Suppressor macrophage treated with lipopolysaccharide for 4 hours (primary cell): ENCODE data around the gene TMEM141.
A peak's percentile ranks its signal among the peaks of the same experiment; 100 is the strongest.
"Not testable (repeated sequence)": the region's sequence is repeated elsewhere in the genome, so short reads cannot be mapped to it uniquely, and the experiment has no call there.

Experiments used
- DNase-seq: peaks from one replicate; pipeline ENCODE4 v3.0.0-alpha.2; 2020

TMEM141 gene

GRCh38 chr9:136755302-136756133 lies 35.6 kb upstream of the TMEM141 start:
- DNase-seq, result not testable (repeated sequence)

DNA sequence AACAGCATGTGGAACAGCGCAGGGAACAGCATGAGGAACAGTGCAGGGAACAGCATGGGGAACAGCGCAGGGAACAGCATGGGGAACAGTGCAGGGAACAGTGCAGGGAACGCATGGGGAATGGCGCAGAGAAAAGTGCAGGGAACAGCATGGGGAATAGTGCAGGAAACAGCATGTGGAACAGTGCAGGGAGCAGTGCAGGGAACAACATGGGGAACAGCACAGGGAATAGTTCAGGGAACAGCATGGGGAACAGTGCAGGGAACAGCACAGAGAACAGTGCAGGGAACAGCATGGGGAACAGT lies 35.1 kb upstream of the TMEM141 start:
- DNase-seq, result no peak

DNA sequence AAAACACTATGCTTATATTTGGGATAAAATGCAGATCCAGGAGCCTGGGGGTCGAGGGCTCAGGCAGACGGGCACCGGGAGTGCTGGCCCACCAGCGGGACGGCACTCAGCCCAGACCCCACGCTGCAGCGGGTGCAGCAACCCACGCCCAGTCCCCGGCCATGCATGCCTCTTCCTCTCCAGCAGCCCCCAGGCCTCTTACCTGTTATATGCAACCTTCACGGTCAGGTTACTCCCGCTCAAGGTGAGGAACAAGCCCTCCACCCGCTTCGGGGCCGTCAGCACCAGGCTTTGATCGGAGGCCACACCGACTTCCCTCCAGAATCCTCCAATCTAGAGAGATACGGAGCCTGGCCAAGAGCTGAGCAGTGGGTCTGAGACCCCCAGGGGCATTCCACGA lies 34.3 kb upstream of the TMEM141 start:
- no peak for DNase-seq

DNA sequence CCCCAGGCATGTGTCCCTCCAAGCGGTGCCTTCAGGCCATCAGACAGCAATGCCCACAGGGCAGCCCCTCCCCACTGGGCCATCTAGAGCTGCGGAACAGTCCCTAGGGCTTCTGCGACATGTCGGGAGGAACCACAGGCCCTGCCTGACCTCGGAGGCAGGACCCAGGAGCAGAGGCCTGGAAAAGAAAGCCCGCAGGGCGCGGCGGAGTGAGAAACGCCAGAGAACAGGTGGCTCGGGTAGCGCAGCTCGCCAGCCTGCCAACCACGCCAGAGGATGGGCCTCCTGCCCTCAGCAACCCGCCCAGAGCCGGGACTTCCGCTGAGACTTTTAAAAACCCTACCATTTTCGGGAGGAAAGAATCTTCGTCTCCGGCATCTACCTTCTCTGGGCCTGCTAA lies 33.8 kb upstream of the TMEM141 start:
- DNase-seq, result no peak

- DNase-seq, result no peak
Observed at GRCh38 chr9:136757751-136758140, 33.4 kb upstream of the TMEM141 start.

GRCh38 chr9:136759001-136759400 lies 32.1 kb upstream of the TMEM141 start:
- no peak for DNase-seq

GRCh38 chr9:136759436-136760325 lies 31.5 kb upstream of the TMEM141 start:
- no peak for DNase-seq

GRCh38 chr9:136760424-136760823 lies 30.7 kb upstream of the TMEM141 start:
- DNase-seq, result no peak

GRCh38 chr9:136760834-136761544 lies 30.2 kb upstream of the TMEM141 start:
- DNase-seq, result peak; percentile 51

- no peak for DNase-seq
Observed at GRCh38 chr9:136761545-136761981, 29.6 kb upstream of the TMEM141 start.

GRCh38 chr9:136762221-136762691 lies 28.9 kb upstream of the TMEM141 start:
- no peak for DNase-seq

DNA sequence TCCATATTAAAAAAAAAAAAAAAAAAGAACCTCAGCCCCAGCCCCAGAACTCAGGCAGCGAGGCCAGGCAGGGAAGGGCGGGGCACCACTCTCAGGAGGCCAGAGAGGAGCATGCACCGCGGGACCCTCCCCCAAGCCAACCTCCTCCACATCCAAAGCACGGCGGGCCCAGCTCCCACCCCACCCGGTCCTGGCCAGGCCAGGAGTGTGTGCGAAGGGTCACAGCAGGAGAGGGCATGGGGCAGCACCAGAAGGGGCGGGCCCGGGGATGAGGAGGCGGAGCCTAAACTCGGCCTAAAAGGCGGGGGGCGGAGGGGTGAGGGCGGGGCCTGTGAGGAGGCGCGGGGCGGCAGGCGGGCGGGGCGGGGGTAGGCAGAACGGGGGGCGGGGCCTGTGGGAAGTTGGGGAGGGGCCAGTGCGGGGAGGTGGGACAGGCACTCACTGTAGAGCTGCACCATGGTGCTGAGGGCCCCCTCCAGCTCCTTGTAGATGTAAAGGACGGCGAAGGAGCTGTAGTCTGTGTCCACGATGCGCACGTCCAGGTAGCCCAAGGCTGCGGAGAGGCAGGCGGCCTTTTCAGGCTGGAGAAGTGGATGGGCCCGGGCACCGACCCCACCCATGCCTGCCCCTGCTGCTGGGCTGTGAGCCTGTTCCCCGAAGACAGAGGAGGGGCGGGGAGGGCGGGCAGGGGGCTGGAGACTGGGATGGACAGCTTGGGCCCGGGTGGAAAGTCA lies 28.1 kb upstream of the TMEM141 start:
- DNase-seq, result peak; percentile 32

GRCh38 chr9:136763649-136764035 lies 27.5 kb upstream of the TMEM141 start:
- DNase-seq, result no peak

DNA sequence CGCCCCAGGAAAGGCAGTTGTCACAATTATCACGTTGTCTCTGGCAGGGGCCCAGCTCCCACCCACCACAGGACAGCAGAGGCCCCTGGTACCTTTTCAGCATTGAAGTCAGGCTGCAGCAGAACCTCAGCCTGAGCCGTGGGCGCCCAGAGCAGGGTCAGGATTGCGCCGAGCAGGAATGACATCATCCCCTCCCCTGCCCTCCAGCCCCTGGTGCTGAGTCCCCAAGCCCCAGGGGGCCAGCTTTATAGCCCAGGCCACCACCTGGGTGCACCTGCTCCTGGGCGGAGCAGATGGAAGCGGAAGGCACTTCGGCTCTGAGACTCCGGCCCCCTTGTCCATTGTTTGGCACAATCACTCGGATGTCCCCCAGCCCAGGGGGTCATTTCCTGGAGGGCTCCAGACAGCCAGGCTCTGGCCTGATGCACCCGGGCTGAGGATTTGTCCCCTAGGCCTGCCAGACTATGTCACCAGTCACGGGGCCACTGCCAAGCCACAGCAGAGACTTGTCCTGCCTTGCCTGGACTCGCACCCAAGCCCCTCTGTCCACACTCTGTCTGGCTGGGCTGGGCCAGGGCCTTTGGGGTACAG lies 26.7 kb upstream of the TMEM141 start, which contains the start of gene LCN15:
TSS of gene LCN15 (minus strand) at position 218 of the 591 bp plus-strand sequence. CDS start at position 188, 30 bp downstream.
- DNase-seq, result no peak

- no peak for DNase-seq
Observed at GRCh38 chr9:136765041-136765440, 26.1 kb upstream of the TMEM141 start.

DNA sequence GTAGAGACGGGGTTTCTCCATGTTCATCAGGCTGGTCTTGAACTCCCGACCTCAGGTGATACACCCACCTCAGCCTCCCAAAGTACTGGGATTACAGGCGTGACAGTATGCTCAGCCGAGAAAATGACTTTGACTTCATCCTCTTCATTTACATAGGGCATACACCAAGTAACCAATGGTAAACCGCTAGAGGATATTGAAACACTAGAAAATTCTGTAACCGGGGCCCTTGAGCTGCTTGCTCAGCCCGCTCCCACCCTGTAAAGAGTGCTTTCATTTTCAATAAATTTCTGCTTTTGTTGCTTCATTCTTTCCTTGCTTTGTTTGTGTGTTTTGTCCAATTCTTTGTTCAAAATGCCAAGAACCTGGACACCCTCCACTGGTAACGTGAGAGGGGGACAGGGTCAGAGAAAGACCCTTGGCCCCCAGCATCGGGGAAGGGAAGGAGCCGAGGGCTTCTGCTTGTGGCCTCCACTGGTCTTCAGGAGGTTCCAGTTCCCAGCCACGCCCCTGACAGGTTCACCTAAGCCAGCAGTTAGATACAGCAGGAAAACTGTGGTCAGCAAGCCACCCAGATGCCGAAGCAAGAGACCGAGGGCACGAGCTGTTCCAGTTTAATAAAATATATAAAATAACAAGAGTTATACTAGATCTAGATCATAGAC lies 25.3 kb upstream of the TMEM141 start:
- DNase-seq, result peak; percentile 29

GRCh38 chr9:136766410-136767120 lies 24.6 kb upstream of the TMEM141 start:
- DNase-seq, result peak; percentile 58

DNA sequence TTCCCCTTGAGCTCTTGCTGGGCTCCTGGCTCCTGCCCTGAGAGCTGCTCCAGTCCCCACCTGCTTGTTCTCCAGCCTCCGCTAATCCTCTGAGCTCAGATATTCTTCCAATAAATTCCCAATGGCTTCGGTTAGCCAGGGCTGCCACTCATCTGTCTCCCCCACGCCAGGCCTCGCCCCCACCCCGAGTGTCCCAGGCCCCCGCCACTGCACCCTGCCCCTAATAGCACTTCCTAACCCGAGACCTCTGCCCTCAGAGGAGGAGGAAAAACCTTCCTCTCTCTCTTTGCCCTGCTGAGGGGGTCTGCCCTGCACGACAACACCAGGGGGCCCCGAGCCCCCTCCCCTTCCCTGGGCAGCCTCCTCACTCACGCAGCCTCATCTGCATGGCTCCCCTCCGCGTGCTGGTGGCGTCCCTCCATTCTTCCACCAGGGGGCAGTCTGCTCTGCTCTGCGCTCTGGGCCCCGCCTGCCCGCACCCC lies 21.4 kb upstream of the TMEM141 start:
- peak; percentile 54 for DNase-seq

DNA sequence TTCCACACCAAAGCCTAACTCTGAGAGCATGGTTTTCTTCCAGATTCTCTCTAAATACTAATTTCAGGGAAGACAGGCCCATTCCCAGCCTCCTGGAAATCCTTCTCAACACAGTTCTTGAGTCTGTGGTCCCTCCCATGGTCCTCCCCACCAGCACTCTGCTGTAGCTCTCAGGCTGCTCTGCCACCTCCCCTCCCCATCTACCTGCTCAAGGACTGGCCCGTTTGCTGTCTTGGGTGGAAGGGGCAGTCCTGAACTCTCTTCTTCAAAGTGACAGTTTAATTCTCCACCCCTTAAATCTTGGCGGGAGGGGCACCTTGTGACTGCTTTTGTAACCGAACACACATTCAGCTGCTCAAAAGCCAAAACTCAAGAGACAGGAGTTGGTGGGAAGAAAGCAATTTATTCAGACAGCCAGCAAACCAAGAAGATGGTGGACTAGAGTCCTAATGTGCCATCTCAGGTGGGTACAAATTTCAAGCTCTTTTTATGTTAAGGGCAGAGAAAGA lies 19.2 kb upstream of the TMEM141 start:
- no peak for DNase-seq

- DNase-seq, result peak; percentile 31
Observed at GRCh38 chr9:136773386-136774044, 17.6 kb upstream of the TMEM141 start.
